ENCODE results near the gene CDC27. TPM values are rescaled to one million over a fixed set of nuclear protein-coding genes. Genes with fewer than 3 reads are reported as not detected.
A peak's percentile ranks its signal among the peaks of the same experiment; 100 is the strongest.

Gene CDC27
- total RNA-seq, 1 donor from 2014 or later = 93.4 TPM

DNA sequence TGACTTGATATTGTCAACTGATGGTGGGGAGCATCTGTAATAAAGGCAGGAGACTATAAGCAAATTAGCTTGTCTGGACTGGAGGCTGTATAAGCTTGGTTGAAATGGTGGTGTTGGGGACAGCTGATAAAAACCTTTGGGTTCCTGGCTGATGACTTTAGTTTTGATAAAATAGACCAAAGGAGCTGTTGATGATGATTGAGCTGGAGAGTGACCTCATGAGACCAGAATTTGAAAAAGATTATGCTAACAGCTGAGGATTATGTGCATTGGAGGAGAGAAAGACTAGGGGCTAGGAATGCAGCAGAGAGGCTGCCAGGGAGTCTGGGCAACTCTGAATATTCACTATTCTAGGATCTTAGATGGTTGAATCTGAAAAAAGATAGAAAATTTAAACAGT is 8.7 kb upstream of the CDC27 start:
- H3K4me3 Mint-ChIP-seq = no peak overlapping the region
- TF ChIP-seq, protein P1, sequence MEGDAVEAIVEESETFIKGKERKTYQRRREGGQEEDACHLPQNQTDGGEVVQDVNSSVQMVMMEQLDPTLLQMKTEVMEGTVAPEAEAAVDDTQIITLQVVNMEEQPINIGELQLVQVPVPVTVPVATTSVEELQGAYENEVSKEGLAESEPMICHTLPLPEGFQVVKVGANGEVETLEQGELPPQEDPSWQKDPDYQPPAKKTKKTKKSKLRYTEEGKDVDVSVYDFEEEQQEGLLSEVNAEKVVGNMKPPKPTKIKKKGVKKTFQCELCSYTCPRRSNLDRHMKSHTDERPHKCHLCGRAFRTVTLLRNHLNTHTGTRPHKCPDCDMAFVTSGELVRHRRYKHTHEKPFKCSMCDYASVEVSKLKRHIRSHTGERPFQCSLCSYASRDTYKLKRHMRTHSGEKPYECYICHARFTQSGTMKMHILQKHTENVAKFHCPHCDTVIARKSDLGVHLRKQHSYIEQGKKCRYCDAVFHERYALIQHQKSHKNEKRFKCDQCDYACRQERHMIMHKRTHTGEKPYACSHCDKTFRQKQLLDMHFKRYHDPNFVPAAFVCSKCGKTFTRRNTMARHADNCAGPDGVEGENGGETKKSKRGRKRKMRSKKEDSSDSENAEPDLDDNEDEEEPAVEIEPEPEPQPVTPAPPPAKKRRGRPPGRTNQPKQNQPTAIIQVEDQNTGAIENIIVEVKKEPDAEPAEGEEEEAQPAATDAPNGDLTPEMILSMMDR (conservative IDR thresholded peaks at IDR 0.05) = no peak
- H3K9me3 Mint-ChIP-seq = peaks cover 5% of the 10 kb centered on the region
- peaks cover 3% of the 10 kb centered on the region for H3K27me3 Mint-ChIP-seq
- H3K4me1 Mint-ChIP-seq (ENCODE audit: unreplicated experiment) = peaks cover under 1% of the 10 kb centered on the region
- H3K36me3 Mint-ChIP-seq = no peaks in the 10 kb centered on the region
- no peak for DNase-seq (ENCODE audit: extremely low spot score, unreplicated experiment)
- no peak overlapping the region for H3K27ac Mint-ChIP-seq

DNA sequence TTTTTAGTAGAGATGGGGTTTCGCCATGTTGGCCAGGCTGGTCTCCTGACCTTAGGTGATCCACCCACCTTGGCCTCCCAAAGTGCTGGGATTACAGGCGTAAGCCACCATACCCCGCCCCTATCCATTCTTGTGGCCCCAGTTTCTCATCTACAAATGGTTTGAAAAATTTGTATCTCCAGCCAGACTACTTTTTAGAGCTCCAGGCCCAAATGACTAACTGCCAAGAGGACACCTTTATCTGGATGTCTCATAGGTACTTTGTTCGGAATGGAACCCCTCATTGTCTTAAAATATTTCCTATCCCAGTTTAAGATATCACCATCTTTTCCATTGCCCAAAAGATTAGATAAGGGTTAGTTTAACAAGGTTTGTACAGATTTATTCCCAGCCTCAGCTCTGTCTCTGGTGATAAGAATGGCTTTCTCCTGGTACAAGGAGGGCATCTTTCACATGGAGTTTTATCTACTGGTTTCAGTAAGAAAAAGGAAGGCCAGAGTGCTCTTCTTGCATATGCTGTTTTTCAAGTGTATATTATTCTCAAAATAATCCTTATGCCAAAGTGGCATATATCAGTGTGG is 4.9 kb upstream of the CDC27 start:
- no peak overlapping the region for H3K27ac Mint-ChIP-seq
- no peak for DNase-seq (ENCODE audit: extremely low spot score, unreplicated experiment)
- H3K36me3 Mint-ChIP-seq = no peaks in the 10 kb centered on the region
- H3K4me3 Mint-ChIP-seq = no peak overlapping the region
- H3K27me3 Mint-ChIP-seq = peaks cover 3% of the 10 kb centered on the region
- H3K4me1 Mint-ChIP-seq (ENCODE audit: unreplicated experiment) = peaks cover 13% of the 10 kb centered on the region
- TF ChIP-seq, protein P1 (conservative IDR thresholded peaks at IDR 0.05) = no peak
- peaks cover 5% of the 10 kb centered on the region for H3K9me3 Mint-ChIP-seq

DNA sequence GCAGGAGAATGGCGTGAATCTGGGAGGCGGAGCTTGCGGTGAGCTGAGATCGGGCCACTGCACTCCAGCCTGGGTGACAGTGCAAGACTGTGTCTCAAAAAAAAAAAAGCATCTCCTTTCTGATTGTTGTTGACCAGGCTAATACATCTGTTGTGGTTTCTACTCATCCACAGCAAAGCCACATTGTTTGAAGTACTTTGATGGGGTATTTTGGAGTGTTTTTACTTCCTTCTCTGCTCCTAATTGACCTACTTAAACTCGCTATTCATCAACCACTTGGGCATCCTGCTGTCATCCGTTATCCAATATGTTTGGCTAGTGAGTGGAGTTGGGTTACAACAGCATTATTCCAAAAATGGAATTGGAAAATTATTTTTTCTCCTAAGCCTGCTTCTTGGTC is 3.5 kb upstream of the CDC27 start:
- Mint-ChIP-seq H3K27me3 (peaks cover 3% of the 10 kb centered on the region), H3K27ac (no peak overlapping the region), H3K4me3 (no peak overlapping the region), H3K4me1 (ENCODE audit: unreplicated experiment) (peaks cover 17% of the 10 kb centered on the region), H3K36me3 (no peaks in the 10 kb centered on the region), H3K9me3 (peaks cover 5% of the 10 kb centered on the region)
- TF ChIP-seq, protein P1 (conservative IDR thresholded peaks at IDR 0.05) = no peak
- DNase-seq (ENCODE audit: extremely low spot score, unreplicated experiment) = no peak

DNA sequence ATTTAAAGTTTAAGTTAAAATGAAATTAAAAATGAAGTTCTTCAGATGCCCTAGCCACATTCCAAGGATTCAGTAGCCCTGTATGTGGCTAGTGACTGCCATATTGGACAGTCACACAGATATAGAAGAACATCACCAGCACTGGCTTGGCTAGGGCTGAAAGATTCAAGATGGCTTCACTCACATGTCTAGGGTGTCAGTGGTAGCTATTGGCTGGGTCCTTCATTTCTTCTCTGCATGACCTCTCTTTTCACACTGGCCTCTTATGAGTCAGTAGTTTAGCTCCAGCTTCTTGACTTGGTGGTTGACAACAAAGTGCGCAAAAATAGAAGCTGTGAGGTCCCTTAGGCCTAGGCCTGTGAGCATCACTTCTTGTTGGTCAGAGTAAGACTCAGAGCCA is 1.7 kb upstream of the CDC27 start:
- DNase-seq (ENCODE audit: extremely low spot score, unreplicated experiment) = no peak
- H3K9me3 Mint-ChIP-seq = peaks cover 3% of the 10 kb centered on the region
- H3K4me3 Mint-ChIP-seq = no peak overlapping the region
- peaks cover 3% of the 10 kb centered on the region for H3K27me3 Mint-ChIP-seq
- TF ChIP-seq, protein P1 (conservative IDR thresholded peaks at IDR 0.05) = no peak
- H3K36me3 Mint-ChIP-seq = peaks cover 10% of the 10 kb centered on the region
- peak overlapping the region; percentile 25 for H3K27ac Mint-ChIP-seq
- peaks cover 26% of the 10 kb centered on the region for H3K4me1 Mint-ChIP-seq (ENCODE audit: unreplicated experiment)

DNA sequence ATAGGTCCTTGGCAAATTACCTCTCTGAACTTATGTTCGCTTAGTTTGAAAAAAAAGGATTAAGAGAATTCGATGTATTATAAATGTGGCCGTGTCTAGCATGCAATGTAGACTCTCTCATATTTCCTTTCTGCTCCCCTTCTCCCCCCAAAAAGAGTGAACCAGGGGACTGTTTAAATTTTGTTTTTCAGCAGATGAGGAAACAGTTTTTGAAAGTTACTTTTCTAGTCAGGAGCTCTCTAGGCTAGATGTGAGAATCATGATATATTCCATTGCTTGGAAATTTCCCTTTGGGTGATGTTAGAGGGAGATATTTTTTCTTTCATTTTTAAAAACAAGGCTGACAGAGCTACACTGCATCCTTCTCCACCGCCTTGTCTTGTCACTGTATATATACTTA is 1.1 kb upstream of the CDC27 start:
- Mint-ChIP-seq H3K4me1 (ENCODE audit: unreplicated experiment) (peaks cover 27% of the 10 kb centered on the region), H3K27me3 (peaks cover 3% of the 10 kb centered on the region), H3K9me3 (no peaks in the 10 kb centered on the region), H3K4me3 (peak overlapping the region; percentile 97), H3K36me3 (peaks cover 10% of the 10 kb centered on the region), H3K27ac (no peak overlapping the region)
- no peak for DNase-seq (ENCODE audit: extremely low spot score, unreplicated experiment)
- TF ChIP-seq, protein P1 (conservative IDR thresholded peaks at IDR 0.05) = no peak
